KMS-11 (cell line): Measurements from ENCODE around the gene TMEM147.

Experiments
- H2AFZ ChIP-seq: fragments of 200-600 bp; sonication (generic); 2 replicates; pipeline ENCODE4 v1.6.1; 2016; ENCODE audit warnings: antibody characterized with exemption, mixed run types, low read depth
- H3K27ac ChIP-seq: fragments of 200-600 bp; sonication (generic); 2 replicates; pipeline ENCODE4 v1.6.1; 2016; ENCODE audit warnings: mild to moderate bottlenecking, mixed run types
- H3K27me3 ChIP-seq: fragments of 200-600 bp; sonication (generic); 2 replicates; pipeline ENCODE4 v1.6.1; 2017; ENCODE audit warnings: mild to moderate bottlenecking, low read depth, mixed run types, moderate library complexity; ENCODE audit not compliant: insufficient read depth
- H3K36me3 ChIP-seq: fragments of 200-600 bp; sonication (generic); 2 replicates; pipeline ENCODE4 v1.6.1; 2017; ENCODE audit warnings: mild to moderate bottlenecking, mixed run types; ENCODE audit not compliant: insufficient read depth
- H3K4me1 ChIP-seq: fragments of 200-600 bp; sonication (generic); 2 replicates; pipeline ENCODE4 v1.6.1; 2016; ENCODE audit warnings: mild to moderate bottlenecking, low read depth, mixed run types; ENCODE audit not compliant: poor library complexity, severe bottlenecking
- H3K4me2 ChIP-seq: fragments of 200-600 bp; sonication (generic); 2 replicates; pipeline ENCODE4 v1.7.0; 2016; ENCODE audit warnings: mild to moderate bottlenecking, mixed run types
- H3K4me3 ChIP-seq: fragments of 200-600 bp; sonication (generic); IDR thresholded peaks from 2 replicates; pipeline ENCODE4 v1.6.1; 2017; ENCODE audit warnings: low read depth, low read length, mixed read lengths; ENCODE audit not compliant: insufficient read depth
- H3K79me2 ChIP-seq: fragments of 200-600 bp; sonication (generic); 2 replicates; pipeline ENCODE4 v1.6.1; 2016; ENCODE audit warnings: low read depth, mixed run types; ENCODE audit not compliant: insufficient read depth
- H3K9ac ChIP-seq: fragments of 200-600 bp; sonication (generic); 2 replicates; pipeline ENCODE4 v1.6.1; 2016; ENCODE audit warnings: mild to moderate bottlenecking, mixed run types
- H4K20me1 ChIP-seq: fragments of 200-600 bp; sonication (generic); 2 replicates; pipeline ENCODE4 v1.6.1; 2016; ENCODE audit warnings: mild to moderate bottlenecking, mixed run types; ENCODE audit not compliant: insufficient read depth
- TF ChIP-seq, protein P1 (sequence below): fragments of 200-600 bp; sonication (generic); conservative IDR thresholded peaks from 2 replicates; pipeline ENCODE4 v1.6.1; 2017; ENCODE audit warnings: low read depth, mild to moderate bottlenecking, antibody characterized with exemption, low read length, moderate library complexity, mixed read lengths

Gene TMEM147

DNA sequence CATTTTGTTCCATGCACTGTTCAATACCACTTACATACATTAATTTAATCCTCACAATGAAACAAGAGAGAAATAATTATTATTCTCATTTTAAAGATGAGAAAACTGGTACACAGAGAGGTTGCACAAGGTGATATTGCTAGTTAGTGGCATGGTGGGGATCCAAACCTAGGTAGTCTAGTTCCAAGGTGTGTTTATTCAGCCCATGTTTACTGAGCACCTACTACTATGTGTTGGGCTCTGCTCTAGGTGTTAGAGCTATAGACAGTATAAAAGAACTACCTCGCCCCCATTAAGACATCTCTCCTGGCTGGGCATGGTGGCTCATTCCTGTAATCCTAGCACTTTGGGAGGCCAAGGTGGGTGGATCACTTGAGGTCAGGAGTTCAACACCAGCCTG is 37.3 kb downstream of the TMEM147 start:
- H4K20me1 ChIP-seq: no peaks in the 10 kb centered on the region
- TF ChIP-seq, protein P1, sequence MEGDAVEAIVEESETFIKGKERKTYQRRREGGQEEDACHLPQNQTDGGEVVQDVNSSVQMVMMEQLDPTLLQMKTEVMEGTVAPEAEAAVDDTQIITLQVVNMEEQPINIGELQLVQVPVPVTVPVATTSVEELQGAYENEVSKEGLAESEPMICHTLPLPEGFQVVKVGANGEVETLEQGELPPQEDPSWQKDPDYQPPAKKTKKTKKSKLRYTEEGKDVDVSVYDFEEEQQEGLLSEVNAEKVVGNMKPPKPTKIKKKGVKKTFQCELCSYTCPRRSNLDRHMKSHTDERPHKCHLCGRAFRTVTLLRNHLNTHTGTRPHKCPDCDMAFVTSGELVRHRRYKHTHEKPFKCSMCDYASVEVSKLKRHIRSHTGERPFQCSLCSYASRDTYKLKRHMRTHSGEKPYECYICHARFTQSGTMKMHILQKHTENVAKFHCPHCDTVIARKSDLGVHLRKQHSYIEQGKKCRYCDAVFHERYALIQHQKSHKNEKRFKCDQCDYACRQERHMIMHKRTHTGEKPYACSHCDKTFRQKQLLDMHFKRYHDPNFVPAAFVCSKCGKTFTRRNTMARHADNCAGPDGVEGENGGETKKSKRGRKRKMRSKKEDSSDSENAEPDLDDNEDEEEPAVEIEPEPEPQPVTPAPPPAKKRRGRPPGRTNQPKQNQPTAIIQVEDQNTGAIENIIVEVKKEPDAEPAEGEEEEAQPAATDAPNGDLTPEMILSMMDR: no peak
- H3K9ac ChIP-seq: no peak overlapping the region
- H2AFZ ChIP-seq: no peak overlapping the region
- no peaks in the 10 kb centered on the region for H3K79me2 ChIP-seq
- no peaks in the 10 kb centered on the region for H3K4me1 ChIP-seq
- peaks cover 31% of the 10 kb centered on the region; the same call in 1 of the 2 replicates for H3K27me3 ChIP-seq
- H3K27ac ChIP-seq: no peak overlapping the region
- no peak overlapping the region for H3K4me3 ChIP-seq
- H3K36me3 ChIP-seq: no peaks in the 10 kb centered on the region
- H3K4me2 ChIP-seq: no peak overlapping the region

DNA sequence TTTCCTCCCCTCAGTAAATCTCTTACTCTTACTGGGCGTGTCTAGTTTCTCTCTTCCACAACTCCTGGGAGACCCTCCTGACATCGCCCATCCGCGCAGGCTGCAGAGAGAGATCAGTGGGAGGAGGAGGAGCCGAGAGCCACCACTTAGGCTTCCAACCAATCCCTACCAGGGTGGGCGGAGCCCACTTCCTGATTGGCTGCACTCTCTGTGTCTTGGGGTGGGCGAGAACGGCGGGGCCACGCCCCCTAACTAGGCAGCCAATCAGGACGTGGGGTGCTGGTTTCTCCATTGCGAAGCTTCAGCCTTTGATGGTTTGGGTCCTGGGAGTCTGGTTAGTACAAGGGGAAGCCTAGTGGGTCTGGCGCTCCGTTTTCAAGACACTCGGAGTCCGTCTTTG is 40.4 kb downstream of the TMEM147 start, which contains the start of gene PMIS2:
PMIS2 (plus strand) TSS at position 326 of the 400 bp plus-strand sequence. CDS start 87 bp downstream, outside the sequence.
- Histone ChIP-seq H4K20me1 (no peaks in the 10 kb centered on the region), H3K27ac (no peak within 1 kb of the TSS), H3K27me3 (peaks cover 32% of the 10 kb centered on the region; the same call in 1 of the 2 replicates), H3K79me2 (no peaks in the 10 kb centered on the region), H3K4me1 (no peaks in the 10 kb centered on the region), H3K4me3 (no peak within 1 kb of the TSS), H2AFZ (no peak within 1 kb of the TSS), H3K4me2 (no peak within 1 kb of the TSS), H3K36me3 (no peaks in the 10 kb centered on the region), H3K9ac (no peak within 1 kb of the TSS)
- TF ChIP-seq, protein P1: no peak

DNA sequence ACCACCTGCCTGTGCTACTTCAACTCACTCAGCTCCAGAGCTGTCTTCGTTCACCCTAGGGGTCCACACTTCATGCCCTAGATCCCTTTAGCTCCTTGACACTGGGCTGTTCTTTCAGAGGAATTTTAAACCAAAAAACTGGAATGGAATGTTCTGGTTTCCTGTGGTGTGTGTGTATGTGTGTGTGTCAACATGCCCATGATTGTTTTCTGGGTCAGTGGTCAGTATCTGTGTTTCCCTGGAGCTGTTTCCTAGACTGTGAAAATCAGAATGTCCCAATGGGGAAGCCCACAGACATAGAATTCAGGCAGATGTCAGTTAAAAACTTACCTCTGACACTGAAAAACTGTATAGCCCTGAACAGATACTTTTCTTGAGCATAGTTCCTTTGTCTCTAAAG is 41.9 kb downstream of the TMEM147 start:
- no peaks in the 10 kb centered on the region for H3K4me1 ChIP-seq
- no peak overlapping the region for H3K27ac ChIP-seq
- TF ChIP-seq, protein P1: no peak
- no peak overlapping the region for H3K4me2 ChIP-seq
- no peaks in the 10 kb centered on the region for H4K20me1 ChIP-seq
- H3K36me3 ChIP-seq: no peaks in the 10 kb centered on the region
- no peak overlapping the region for H3K4me3 ChIP-seq
- no peaks in the 10 kb centered on the region for H3K79me2 ChIP-seq
- H3K9ac ChIP-seq: no peak overlapping the region
- H3K27me3 ChIP-seq: peaks cover 32% of the 10 kb centered on the region; the same call in 1 of the 2 replicates
- H2AFZ ChIP-seq: no peak overlapping the region

DNA sequence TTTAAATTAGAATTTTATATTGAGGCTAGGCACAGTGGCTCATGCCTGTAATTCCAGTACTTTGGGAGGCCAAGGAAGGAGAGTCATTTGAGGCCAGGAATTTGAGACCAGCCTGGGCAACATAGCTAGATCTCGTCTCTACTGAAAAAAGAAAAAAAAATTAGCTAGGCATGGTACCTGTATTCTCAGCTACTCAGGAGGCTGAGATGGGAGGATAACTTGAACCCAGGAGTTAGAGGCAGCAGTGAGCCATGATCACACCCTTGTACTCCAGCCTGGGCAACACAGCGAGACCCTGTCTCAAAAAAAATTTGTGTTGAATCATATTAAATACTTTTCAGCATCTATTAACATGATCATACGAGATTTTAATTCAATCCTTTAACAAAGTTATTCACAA is 45.4 kb downstream of the TMEM147 start:
- Histone ChIP-seq H4K20me1 (no peaks in the 10 kb centered on the region), H3K27me3 (peaks cover 12% of the 10 kb centered on the region; the same call in 1 of the 2 replicates), H3K4me3 (no peak overlapping the region), H3K4me2 (no peak overlapping the region), H3K9ac (no peak overlapping the region), H3K27ac (no peak overlapping the region), H3K4me1 (no peaks in the 10 kb centered on the region), H3K36me3 (no peaks in the 10 kb centered on the region), H3K79me2 (no peaks in the 10 kb centered on the region), H2AFZ (no peak overlapping the region)
- TF ChIP-seq, protein P1: no peak
